GM19043 (cell line): ENCODE measurements around the gene INHBA.

Experiments
- ATAC-seq: cut with Tn5 transposase; IDR thresholded peaks from one replicate; pipeline ENCODE4 v1.9.1; 2021; ENCODE audit warnings: low read depth; ENCODE audit not compliant: unreplicated experiment

The INHBA gene

GRCh38 chr7:41691286-41692190, 11.4 kb downstream of the INHBA start:
- no peak for ATAC-seq

DNA sequence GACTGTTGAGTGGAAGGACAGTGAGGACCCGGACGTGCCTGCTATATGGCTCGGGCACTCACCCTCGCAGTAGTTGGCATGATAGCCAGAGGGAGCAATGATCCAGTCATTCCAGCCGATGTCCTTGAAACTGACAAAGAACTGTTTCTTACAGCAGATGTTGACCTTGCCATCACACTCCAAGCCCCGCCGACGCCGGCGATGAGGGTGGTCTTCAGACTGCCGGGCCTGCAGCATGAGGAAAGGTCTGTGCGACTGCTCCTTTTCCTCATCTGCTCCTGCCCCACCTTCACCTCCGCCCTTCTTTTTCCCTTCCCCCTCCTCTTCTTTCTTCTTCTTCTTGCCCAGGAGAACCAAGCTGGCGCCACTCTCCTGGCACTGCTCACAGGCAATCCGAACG, 13.1 kb downstream of the INHBA start:
- no peak for ATAC-seq

- ATAC-seq: no peak
Observed at GRCh38 chr7:41688906-41689305, 14.0 kb downstream of the INHBA start.

GRCh38 chr7:41688012-41688625, 14.8 kb downstream of the INHBA start:
- no peak for ATAC-seq

DNA sequence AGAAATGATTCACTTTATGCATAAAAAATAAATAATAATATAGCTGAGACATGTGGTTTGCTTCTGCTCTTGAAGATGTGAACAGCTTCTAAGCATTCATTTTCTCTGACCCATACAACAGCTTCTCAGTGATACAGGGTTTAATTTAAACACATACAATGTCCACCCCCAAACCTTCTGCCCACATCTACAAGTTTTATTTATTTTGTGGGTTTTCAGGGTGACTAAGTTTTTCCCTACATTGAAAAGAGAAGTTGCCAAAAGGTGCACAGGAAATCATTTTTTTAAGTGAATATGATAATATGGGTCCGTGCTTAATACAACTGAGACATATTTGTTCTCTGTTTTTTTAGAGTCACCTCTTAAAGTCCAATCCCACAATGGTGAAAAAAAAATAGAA, 17.2 kb downstream of the INHBA start:
- ATAC-seq: no peak

DNA sequence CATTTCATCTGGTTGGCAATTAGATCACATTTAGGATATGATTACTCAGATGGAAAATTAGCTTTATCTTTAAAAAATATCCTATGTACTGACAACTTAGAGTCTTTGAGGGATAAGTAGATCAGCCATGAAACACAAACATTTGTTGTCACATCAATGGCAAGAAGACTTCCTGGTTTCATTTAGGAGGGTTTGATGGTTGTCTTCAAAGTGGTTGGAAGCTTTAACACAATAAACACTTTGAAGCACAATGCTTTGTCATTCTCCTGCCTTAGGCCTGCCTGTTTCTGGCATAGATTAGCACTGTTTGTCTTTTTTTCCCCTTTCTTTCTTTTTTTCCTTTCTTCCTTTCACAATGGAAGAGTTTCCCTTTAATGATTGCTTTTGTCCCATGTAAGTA, 20.5 kb downstream of the INHBA start:
- no peak for ATAC-seq

GRCh38 chr7:41679566-41679965, 23.3 kb downstream of the INHBA start:
- ATAC-seq: no peak

- no peak for ATAC-seq
Observed at GRCh38 chr7:41674505-41675023, 28.3 kb downstream of the INHBA start.

DNA sequence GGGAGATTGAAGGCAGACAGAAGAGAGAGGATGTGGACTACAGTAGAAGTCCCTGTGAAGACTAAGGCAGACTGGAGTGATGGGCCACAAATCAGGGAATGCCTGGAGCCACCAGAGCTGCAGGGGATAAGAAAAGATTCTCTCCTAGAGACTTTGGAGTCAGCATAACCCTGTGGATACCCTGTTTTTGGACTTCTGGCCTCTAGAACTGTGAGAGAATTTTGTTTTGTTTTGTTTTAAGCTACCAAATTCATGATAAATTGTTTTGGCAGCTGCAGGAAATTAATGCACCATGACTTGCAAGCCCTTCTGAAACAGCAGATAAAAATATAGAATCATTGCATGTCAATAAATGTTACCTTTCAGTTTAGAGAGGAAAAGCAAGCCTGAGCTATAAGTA, 41.3 kb downstream of the INHBA start:
- no peak for ATAC-seq

GRCh38 chr7:41659539-41659938, 43.4 kb downstream of the INHBA start:
- ATAC-seq: no peak

- no peak for ATAC-seq
Observed at GRCh38 chr7:41656366-41656765, 46.5 kb downstream of the INHBA start.

DNA sequence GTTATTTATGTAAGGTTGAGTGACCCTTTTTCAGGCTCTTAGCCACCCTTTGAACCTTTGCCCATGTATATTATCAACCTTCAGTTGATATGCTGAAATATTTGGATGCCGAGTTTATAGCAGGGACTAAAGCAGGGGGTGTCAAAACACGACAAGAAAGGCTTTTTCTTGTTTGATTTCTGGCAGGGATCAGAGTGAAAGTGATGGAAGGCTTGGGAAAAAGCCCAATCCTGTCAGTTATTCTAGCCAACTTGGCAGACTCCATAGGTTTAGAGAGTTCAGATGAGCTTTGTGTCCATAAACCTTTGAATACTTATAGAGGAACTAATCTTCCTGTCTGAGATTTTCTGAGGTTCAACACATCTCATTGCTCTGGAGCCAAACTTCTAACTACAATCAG, 47.5 kb downstream of the INHBA start:
- ATAC-seq: no peak

- ATAC-seq: no peak
Observed at GRCh38 chr7:41652267-41652666, 50.6 kb downstream of the INHBA start.

GRCh38 chr7:41648501-41648900, 54.4 kb downstream of the INHBA start:
- no peak for ATAC-seq

GRCh38 chr7:41643616-41644015, 59.3 kb downstream of the INHBA start:
- ATAC-seq: no peak

DNA sequence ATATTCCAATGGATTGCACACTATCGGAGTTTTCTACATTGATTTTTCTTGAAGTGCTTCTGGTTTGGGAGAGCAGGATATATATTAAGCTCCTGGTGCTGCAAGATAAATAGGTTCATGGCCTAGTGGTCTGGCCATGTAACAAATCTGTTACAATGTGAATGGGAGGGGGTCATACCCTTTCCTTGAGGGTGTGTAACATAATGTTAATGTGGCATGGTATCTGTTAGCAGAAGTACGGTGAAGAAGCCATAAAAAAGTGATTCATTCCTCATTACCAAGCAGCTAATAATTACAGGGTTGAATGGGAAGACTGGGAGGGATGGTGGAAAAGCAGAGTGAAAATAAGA, 61.2 kb downstream of the INHBA start:
- no peak for ATAC-seq

- ATAC-seq: no peak
Observed at GRCh38 chr7:41641011-41641664, 61.8 kb downstream of the INHBA start.

- no peak for ATAC-seq
Observed at GRCh38 chr7:41640487-41640886, 62.4 kb downstream of the INHBA start.

DNA sequence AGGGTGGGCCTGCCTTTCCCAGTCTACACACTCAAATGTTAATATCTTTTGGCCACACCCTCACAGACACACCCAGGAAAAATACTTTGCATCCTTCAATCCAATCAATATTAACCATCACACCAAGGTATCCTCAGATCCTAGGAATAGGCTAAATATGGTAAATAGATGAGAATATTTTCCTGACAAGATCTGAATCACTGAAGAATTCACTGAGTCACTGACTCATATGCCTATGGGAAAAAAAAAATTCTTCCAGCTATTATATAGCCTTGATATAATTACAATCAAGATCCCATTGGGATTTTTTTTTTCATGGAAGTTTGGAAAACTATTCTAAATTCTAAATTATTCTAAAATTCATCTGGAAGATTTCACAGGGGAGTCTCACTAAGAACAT, 65.8 kb downstream of the INHBA start:
- ATAC-seq: no peak
